ENCODE results near the gene PARS2. TPM values are rescaled to one million over a fixed set of nuclear protein-coding genes. Genes with fewer than 3 reads are reported as not detected.

The PARS2 gene
- total RNA-seq, 1 experiment from 2014 or later: 9.0 TPM

DNA sequence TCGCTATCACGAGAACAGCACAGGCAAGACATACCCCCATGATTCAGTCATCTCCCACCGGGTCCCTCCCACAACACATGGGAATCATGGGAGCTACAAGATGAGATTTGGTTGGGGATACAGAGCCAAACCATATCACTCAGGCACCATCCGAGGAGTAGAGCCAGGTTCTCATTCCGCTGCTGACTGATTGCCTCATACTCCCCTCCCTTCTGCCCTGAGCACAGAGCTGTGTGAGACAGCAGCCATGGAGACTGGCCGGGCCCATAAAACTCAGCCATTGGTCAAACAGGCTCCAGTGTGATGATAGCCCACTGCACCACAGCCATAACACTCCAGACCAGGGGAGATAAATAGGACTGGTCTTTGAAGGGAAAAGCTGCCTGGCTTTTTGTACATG, 26.1 kb downstream of the PARS2 start:
- Mint-ChIP-seq H3K27ac (ENCODE audit: unreplicated experiment) (no peak overlapping the region), H3K36me3 (ENCODE audit: insufficient read depth, unreplicated experiment) (peaks cover 19% of the 10 kb centered on the region), H3K4me1 (ENCODE audit: low read depth, unreplicated experiment) (no peaks in the 10 kb centered on the region), H3K27me3 (ENCODE audit: unreplicated experiment) (no peaks in the 10 kb centered on the region), H3K9me3 (ENCODE audit: low read depth, unreplicated experiment) (no peaks in the 10 kb centered on the region), H3K4me3 (ENCODE audit: low read depth, unreplicated experiment) (no peak overlapping the region)
- intact Hi-C loops (cut with micrococcal nuclease; ENCODE audit: unreplicated experiment): no loop called here
- no peak for DNase-seq
- BruUV-seq (replicated peaks): no TSS peak
- TF ChIP-seq, protein P1, sequence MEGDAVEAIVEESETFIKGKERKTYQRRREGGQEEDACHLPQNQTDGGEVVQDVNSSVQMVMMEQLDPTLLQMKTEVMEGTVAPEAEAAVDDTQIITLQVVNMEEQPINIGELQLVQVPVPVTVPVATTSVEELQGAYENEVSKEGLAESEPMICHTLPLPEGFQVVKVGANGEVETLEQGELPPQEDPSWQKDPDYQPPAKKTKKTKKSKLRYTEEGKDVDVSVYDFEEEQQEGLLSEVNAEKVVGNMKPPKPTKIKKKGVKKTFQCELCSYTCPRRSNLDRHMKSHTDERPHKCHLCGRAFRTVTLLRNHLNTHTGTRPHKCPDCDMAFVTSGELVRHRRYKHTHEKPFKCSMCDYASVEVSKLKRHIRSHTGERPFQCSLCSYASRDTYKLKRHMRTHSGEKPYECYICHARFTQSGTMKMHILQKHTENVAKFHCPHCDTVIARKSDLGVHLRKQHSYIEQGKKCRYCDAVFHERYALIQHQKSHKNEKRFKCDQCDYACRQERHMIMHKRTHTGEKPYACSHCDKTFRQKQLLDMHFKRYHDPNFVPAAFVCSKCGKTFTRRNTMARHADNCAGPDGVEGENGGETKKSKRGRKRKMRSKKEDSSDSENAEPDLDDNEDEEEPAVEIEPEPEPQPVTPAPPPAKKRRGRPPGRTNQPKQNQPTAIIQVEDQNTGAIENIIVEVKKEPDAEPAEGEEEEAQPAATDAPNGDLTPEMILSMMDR (IDR thresholded peaks at IDR 0.05; ENCODE audit: unreplicated experiment): no peak
- CTCF ChIA-PET: no interaction called here

DNA sequence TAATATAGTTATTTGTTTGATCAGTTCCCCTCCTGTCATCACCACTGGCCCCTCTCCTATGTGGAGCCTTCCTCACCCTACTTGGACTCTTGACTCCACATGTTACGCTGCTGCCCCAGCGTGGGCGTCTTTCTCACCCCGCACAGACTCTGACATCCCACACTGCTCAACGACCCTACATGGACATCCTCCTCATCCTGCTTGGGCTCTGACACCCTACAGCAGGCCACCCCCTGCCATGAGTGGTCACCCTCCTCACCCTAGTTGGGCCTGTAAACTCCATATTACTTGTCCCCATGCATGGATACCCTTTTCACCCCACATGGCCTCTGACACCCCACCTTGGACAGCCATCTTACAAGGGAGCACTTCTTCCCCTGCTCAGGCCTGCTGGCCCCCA, 27.6 kb downstream of the PARS2 start:
- no peak overlapping the region for H3K27ac Mint-ChIP-seq (ENCODE audit: unreplicated experiment)
- H3K4me3 Mint-ChIP-seq (ENCODE audit: low read depth, unreplicated experiment): no peak overlapping the region
- H3K27me3 Mint-ChIP-seq (ENCODE audit: unreplicated experiment): no peaks in the 10 kb centered on the region
- no peak for DNase-seq
- no peaks in the 10 kb centered on the region for H3K4me1 Mint-ChIP-seq (ENCODE audit: low read depth, unreplicated experiment)
- H3K9me3 Mint-ChIP-seq (ENCODE audit: low read depth, unreplicated experiment): no peaks in the 10 kb centered on the region
- CTCF ChIA-PET: no interaction called here
- intact Hi-C loops (cut with micrococcal nuclease; ENCODE audit: unreplicated experiment): no loop called here
- BruUV-seq (replicated peaks): no TSS peak
- H3K36me3 Mint-ChIP-seq (ENCODE audit: insufficient read depth, unreplicated experiment): peaks cover 21% of the 10 kb centered on the region
- TF ChIP-seq, protein P1 (IDR thresholded peaks at IDR 0.05; ENCODE audit: unreplicated experiment): no peak

DNA sequence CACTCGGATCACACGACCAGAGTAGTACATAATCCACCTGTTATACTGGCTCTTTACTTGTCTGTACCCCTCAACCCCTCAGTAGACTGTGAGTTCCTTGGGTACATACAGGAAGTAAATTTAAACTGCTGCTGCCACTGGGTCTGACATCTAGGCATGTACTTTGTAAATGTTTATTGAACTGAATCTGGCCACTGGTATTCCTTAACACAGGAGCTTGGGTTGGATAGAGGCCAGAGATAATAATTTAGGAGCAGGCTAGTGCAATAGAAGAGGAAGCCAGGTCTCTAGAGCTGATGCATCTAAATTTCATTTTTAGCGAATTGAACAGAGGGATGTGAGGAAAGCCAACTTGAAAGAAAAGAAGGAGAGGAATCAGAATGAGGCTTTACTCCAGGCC, 36.3 kb downstream of the PARS2 start:
- H3K27me3 Mint-ChIP-seq (ENCODE audit: unreplicated experiment): no peaks in the 10 kb centered on the region
- no TSS peak for BruUV-seq (replicated peaks)
- H3K4me3 Mint-ChIP-seq (ENCODE audit: low read depth, unreplicated experiment): no peak overlapping the region
- H3K27ac Mint-ChIP-seq (ENCODE audit: unreplicated experiment): no peak overlapping the region
- peaks cover 39% of the 10 kb centered on the region for H3K36me3 Mint-ChIP-seq (ENCODE audit: insufficient read depth, unreplicated experiment)
- CTCF ChIA-PET: no interaction called here
- no peak for DNase-seq
- no peaks in the 10 kb centered on the region for H3K9me3 Mint-ChIP-seq (ENCODE audit: low read depth, unreplicated experiment)
- TF ChIP-seq, protein P1 (IDR thresholded peaks at IDR 0.05; ENCODE audit: unreplicated experiment): no peak
- H3K4me1 Mint-ChIP-seq (ENCODE audit: low read depth, unreplicated experiment): no peaks in the 10 kb centered on the region
- intact Hi-C loops (cut with micrococcal nuclease; ENCODE audit: unreplicated experiment): no loop called here

DNA sequence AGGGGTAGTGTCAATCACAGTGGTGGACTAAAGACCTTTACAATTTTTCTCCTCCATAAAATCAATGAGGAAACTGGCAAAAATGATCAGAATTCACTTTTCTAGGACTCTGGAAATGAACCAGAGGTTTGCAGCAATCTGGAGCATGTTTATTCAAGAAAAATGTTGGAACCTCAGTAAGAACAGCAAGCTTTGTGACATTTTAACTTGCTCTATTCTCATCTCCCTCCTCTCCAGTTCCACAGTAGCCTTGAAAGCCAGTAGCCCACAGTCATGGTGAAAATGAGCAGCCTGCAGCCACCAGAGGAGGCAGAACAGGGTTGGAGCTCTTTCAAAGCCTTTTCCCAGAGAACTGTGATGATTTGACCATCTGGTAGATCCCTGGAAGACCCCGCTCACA, 39.6 kb downstream of the PARS2 start:
- H3K27ac Mint-ChIP-seq (ENCODE audit: unreplicated experiment): no peak overlapping the region
- CTCF ChIA-PET: no interaction called here
- no peaks in the 10 kb centered on the region for H3K9me3 Mint-ChIP-seq (ENCODE audit: low read depth, unreplicated experiment)
- BruUV-seq (replicated peaks): no TSS peak
- no peaks in the 10 kb centered on the region for H3K27me3 Mint-ChIP-seq (ENCODE audit: unreplicated experiment)
- H3K4me1 Mint-ChIP-seq (ENCODE audit: low read depth, unreplicated experiment): no peaks in the 10 kb centered on the region
- no peak overlapping the region for H3K4me3 Mint-ChIP-seq (ENCODE audit: low read depth, unreplicated experiment)
- TF ChIP-seq, protein P1 (IDR thresholded peaks at IDR 0.05; ENCODE audit: unreplicated experiment): no peak
- DNase-seq: no peak
- intact Hi-C loops (cut with micrococcal nuclease; ENCODE audit: unreplicated experiment): no loop called here
- peaks cover 20% of the 10 kb centered on the region for H3K36me3 Mint-ChIP-seq (ENCODE audit: insufficient read depth, unreplicated experiment)

All from Calu3 (cell line).